GM12891 (cell line): ENCODE results near the gene SLC6A4.
A peak's percentile ranks its signal among the peaks of the same experiment; 100 is the strongest.

Experiments
- DNase-seq: peaks from one replicate; pipeline ENCODE4 v3.0.0; 2011; ENCODE audit warnings: low spot score; ENCODE audit not compliant: insufficient read length
- FAIRE-seq: peaks from 2 replicates; lab custom pipeline; 2011; peaks lifted over from hg19 to GRCh38; lab: Jason Lieb, UNC
- PAX5 ChIP-seq: IDR thresholded peaks from 2 replicates; pipeline ENCODE4 v1.6.1; 2011; ENCODE audit warnings: low read length, moderate library complexity, mild to moderate bottlenecking; ENCODE audit not compliant: insufficient read depth, severe bottlenecking
- POLR2A ChIP-seq: IDR thresholded peaks from 2 replicates; pipeline ENCODE4 v1.6.1; 2011; ENCODE audit warnings: low read depth, low read length, control low read depth
- POLR2AphosphoS5 ChIP-seq: IDR thresholded peaks from 2 replicates; pipeline ENCODE4 v1.6.1; 2011; ENCODE audit warnings: low read depth, low read length, control low read depth
- POU2F2 ChIP-seq: IDR thresholded peaks from 2 replicates; pipeline ENCODE4 v1.6.1; 2011; ENCODE audit warnings: low read depth, mild to moderate bottlenecking, control low read depth, low read length, moderate library complexity
- SPI1 ChIP-seq: IDR thresholded peaks from 2 replicates; pipeline ENCODE4 v1.6.1; 2011; ENCODE audit warnings: low read depth, low read length, control low read depth
- TAF1 ChIP-seq: IDR thresholded peaks from 2 replicates; pipeline ENCODE4 v1.6.1; 2011; ENCODE audit warnings: low read depth, low read length, control low read depth

SLC6A4 gene

GRCh38 chr17:30222251-30222650 is 13.2 kb downstream of the SLC6A4 start:
- TF ChIP-seq POU2F2 (no peak), TAF1 (no peak), POLR2AphosphoS5 (no peak), PAX5 (no peak), SPI1 (no peak), POLR2A (no peak)
- DNase-seq (no peak), FAIRE-seq (no peak)

- no peak for FAIRE-seq
- no peak for DNase-seq
- TF ChIP-seq POLR2A (no peak), TAF1 (no peak), PAX5 (no peak), SPI1 (no peak), POU2F2 (no peak), POLR2AphosphoS5 (no peak)
These were observed 14.2 kb downstream of the SLC6A4 start for GRCh38 chr17:30221346-30221745.

GRCh38 chr17:30220414-30220813 is 15.1 kb downstream of the SLC6A4 start:
- no peak for FAIRE-seq
- TF ChIP-seq TAF1 (no peak), PAX5 (no peak), POU2F2 (no peak), POLR2AphosphoS5 (no peak), POLR2A (no peak), SPI1 (no peak)
- DNase-seq, result no peak

GRCh38 chr17:30219833-30220232 is 15.7 kb downstream of the SLC6A4 start:
- FAIRE-seq, result peak; percentile 23
- no peak for DNase-seq
- TF ChIP-seq POU2F2 (no peak), TAF1 (no peak), SPI1 (no peak), POLR2A (no peak), POLR2AphosphoS5 (no peak), PAX5 (no peak)

- FAIRE-seq (no peak), DNase-seq (no peak)
- TF ChIP-seq POLR2AphosphoS5, result no peak
- TF ChIP-seq SPI1, result no peak
- TF ChIP-seq POLR2A, result no peak
- no peak for TF ChIP-seq TAF1
- no peak for TF ChIP-seq POU2F2
- no peak for TF ChIP-seq PAX5
These were observed 16.2 kb downstream of the SLC6A4 start for GRCh38 chr17:30219315-30219714.

- TF ChIP-seq PAX5 (no peak), TAF1 (no peak), POLR2AphosphoS5 (no peak), POU2F2 (no peak), POLR2A (no peak), SPI1 (no peak)
- DNase-seq (no peak), FAIRE-seq (no peak)
These were observed 16.7 kb downstream of the SLC6A4 start for GRCh38 chr17:30218799-30219198.

GRCh38 chr17:30217746-30218245 is 17.7 kb downstream of the SLC6A4 start:
- no peak for TF ChIP-seq POLR2AphosphoS5
- no peak for DNase-seq
- FAIRE-seq, result no peak

- TF ChIP-seq TAF1 (no peak), SPI1 (no peak), PAX5 (no peak), POLR2AphosphoS5 (no peak), POLR2A (no peak), POU2F2 (no peak)
- FAIRE-seq (no peak), DNase-seq (no peak)
These were observed 18.4 kb downstream of the SLC6A4 start for GRCh38 chr17:30217054-30217453.

GRCh38 chr17:30212750-30213149 is 22.7 kb downstream of the SLC6A4 start:
- peak; percentile 52 for FAIRE-seq
- no peak for DNase-seq
- TF ChIP-seq PAX5 (peak; percentile 35), POU2F2 (no peak)

- peak; percentile 51 for FAIRE-seq
- no peak for TF ChIP-seq POLR2AphosphoS5
- TF ChIP-seq SPI1, result no peak
- TF ChIP-seq TAF1, result no peak
- TF ChIP-seq POU2F2, result no peak
- TF ChIP-seq PAX5, result no peak
- TF ChIP-seq POLR2A, result no peak
- no peak for DNase-seq
These were observed 24.1 kb downstream of the SLC6A4 start for GRCh38 chr17:30211371-30211770.
